Measurements from ENCODE around the gene GRIP2.

DNA sequence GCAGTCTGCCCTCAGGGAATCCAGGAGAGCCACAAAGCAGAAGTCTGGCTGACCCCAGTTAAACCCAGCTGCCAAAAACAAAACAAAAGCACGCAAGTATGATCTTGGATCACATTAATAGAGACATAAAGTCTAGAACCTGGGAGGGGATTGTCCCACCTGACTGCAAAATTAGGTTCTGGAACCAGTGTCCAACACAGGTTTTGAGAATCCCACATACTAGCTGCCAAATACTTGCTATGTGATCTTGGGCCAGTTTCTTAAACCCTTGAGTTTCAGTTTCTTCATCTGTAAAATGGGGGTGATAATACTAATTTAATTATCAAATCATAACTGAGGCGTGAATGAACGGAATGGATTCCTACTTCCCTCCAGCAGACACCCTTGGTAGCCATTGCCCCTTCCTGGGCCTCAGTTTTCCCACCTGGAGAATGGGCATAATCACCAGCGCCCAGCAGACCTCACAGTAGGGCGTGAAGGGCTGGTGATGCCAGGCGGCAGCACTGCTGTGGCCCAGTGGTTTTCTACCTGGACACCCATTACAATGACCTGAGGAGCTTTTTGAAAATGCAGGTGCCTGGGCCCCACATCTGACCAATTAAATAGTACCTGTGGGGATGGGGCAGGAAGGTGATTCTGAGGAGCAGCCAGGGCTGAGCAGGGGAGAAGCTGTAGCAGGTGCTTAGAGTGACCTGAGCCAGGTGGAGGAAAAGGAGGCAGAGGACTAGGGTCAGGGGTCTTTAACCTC lies 32.2 kb downstream of the GRIP2 start:
- TF ChIP-seq YY1 (IDR thresholded peaks at IDR 0.05; ENCODE audit: insufficient read depth, insufficient read length) (no peak), SUZ12 (IDR thresholded peaks at IDR 0.05; ENCODE audit: extremely low read depth, insufficient read depth, insufficient read length) (no peak)
